ENCODE measurements around the gene RAB28.
A peak's percentile ranks its signal among the peaks of the same experiment; 100 is the strongest.

The RAB28 gene

GRCh38 chr4:13483768-13484121, 395 bp downstream of the RAB28 start:
- peak overlapping the region; percentile 77 for H3K4me3 ChIP-seq (ENCODE audit: low read length)
- TF ChIP-seq, protein P1, sequence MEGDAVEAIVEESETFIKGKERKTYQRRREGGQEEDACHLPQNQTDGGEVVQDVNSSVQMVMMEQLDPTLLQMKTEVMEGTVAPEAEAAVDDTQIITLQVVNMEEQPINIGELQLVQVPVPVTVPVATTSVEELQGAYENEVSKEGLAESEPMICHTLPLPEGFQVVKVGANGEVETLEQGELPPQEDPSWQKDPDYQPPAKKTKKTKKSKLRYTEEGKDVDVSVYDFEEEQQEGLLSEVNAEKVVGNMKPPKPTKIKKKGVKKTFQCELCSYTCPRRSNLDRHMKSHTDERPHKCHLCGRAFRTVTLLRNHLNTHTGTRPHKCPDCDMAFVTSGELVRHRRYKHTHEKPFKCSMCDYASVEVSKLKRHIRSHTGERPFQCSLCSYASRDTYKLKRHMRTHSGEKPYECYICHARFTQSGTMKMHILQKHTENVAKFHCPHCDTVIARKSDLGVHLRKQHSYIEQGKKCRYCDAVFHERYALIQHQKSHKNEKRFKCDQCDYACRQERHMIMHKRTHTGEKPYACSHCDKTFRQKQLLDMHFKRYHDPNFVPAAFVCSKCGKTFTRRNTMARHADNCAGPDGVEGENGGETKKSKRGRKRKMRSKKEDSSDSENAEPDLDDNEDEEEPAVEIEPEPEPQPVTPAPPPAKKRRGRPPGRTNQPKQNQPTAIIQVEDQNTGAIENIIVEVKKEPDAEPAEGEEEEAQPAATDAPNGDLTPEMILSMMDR (conservative IDR thresholded peaks at IDR 0.05; ENCODE audit: low read depth, low read length): no peak
- peak; percentile 33 for DNase-seq (ENCODE audit: low read depth)

DNA sequence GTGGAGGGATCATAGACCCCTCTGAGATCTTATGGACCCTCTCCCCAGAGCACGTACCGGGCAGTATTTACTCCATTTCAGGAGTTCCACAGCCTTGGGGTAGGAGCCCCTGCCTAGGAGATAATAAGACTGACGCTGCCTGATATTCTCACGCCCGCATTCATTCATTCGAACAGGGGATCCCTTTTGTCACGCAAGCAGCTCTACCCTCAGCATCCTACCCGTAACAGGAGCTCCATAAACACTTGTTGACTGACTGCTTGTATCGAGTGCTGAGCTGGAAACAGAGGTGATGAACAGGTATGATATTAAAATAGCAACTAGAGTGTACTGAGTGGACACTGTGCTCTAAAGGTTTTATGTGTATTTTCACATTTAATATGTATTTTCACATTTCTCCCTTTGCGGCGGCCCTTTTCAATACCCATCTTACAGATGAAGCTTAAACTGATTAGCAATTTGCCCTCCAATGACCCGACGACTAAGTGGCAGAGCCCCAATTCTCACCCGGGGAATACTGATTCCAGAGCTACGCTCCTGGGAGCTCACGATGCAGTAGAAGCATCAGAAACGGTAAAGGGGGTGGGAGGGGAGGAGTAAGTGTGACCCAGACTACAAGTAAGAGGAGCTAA, 888 bp downstream of the RAB28 start:
- TF ChIP-seq, protein P1 (conservative IDR thresholded peaks at IDR 0.05; ENCODE audit: low read depth, low read length): no peak
- no peak for DNase-seq (ENCODE audit: low read depth)
- peak overlapping the region; percentile 77 for H3K4me3 ChIP-seq (ENCODE audit: low read length)

- no peak for DNase-seq (ENCODE audit: low read depth)
- no peak overlapping the region for H3K4me3 ChIP-seq (ENCODE audit: low read length)
- TF ChIP-seq, protein P1 (conservative IDR thresholded peaks at IDR 0.05; ENCODE audit: low read depth, low read length): no peak
These were observed 2.6 kb downstream of the RAB28 start for GRCh38 chr4:13481569-13481968.

GRCh38 chr4:13478707-13479106, 5.4 kb downstream of the RAB28 start:
- no peak overlapping the region for H3K4me3 ChIP-seq (ENCODE audit: low read length)
- DNase-seq (ENCODE audit: low read depth): no peak
- TF ChIP-seq, protein P1 (conservative IDR thresholded peaks at IDR 0.05; ENCODE audit: low read depth, low read length): no peak

- TF ChIP-seq, protein P1 (conservative IDR thresholded peaks at IDR 0.05; ENCODE audit: low read depth, low read length): no peak
- no peak for DNase-seq (ENCODE audit: low read depth)
- H3K4me3 ChIP-seq (ENCODE audit: low read length): no peak overlapping the region
These were observed 6.0 kb downstream of the RAB28 start for GRCh38 chr4:13478131-13478530.

GRCh38 chr4:13476915-13477314, 7.2 kb downstream of the RAB28 start:
- TF ChIP-seq, protein P1 (conservative IDR thresholded peaks at IDR 0.05; ENCODE audit: low read depth, low read length): no peak
- DNase-seq (ENCODE audit: low read depth): no peak
- H3K4me3 ChIP-seq (ENCODE audit: low read length): no peak overlapping the region

- DNase-seq (ENCODE audit: low read depth): no peak
- H3K4me3 ChIP-seq (ENCODE audit: low read length): no peak overlapping the region
- TF ChIP-seq, protein P1 (conservative IDR thresholded peaks at IDR 0.05; ENCODE audit: low read depth, low read length): no peak
These were observed 8.0 kb downstream of the RAB28 start for GRCh38 chr4:13476152-13476551.
